Stimulated activated CD4-positive, alpha-beta T cell treated with anti-CD3 and anti-CD28 coated beads, Interleukin-4, amount 100 ng/mL, for 1 hour (primary cell): ENCODE measurements around the gene TMEM247.
"Not testable (repeated sequence)": the region's sequence is repeated elsewhere in the genome, so short reads cannot be mapped to it uniquely, and the experiment has no call there.

Experiments
- DNase-seq: peaks from one replicate; pipeline ENCODE4 v3.0.0-alpha.2; 2020

The TMEM247 gene

GRCh38 chr2:46459694-46460093 is 19.7 kb upstream of the TMEM247 start:
- no peak for DNase-seq

GRCh38 chr2:46460241-46460921 is 19.0 kb upstream of the TMEM247 start:
- DNase-seq, result no peak

- DNase-seq, result peak; percentile 72
Observed at GRCh38 chr2:46461011-46461674, 18.2 kb upstream of the TMEM247 start.

- no peak for DNase-seq
Observed at GRCh38 chr2:46461709-46462171, 17.6 kb upstream of the TMEM247 start.

- no peak for DNase-seq
Observed at GRCh38 chr2:46462936-46463335, 16.4 kb upstream of the TMEM247 start.

GRCh38 chr2:46469116-46469515 is 10.2 kb upstream of the TMEM247 start:
- no peak for DNase-seq

- DNase-seq, result no peak
Observed at GRCh38 chr2:46469700-46470099, 9.7 kb upstream of the TMEM247 start.

- no peak for DNase-seq
Observed at GRCh38 chr2:46470114-46470628, 9.2 kb upstream of the TMEM247 start.

- DNase-seq, result no peak
Observed at GRCh38 chr2:46471019-46471583, 8.3 kb upstream of the TMEM247 start.

GRCh38 chr2:46471697-46472096 is 7.7 kb upstream of the TMEM247 start:
- no peak for DNase-seq

- not testable (repeated sequence) for DNase-seq
Observed at GRCh38 chr2:46472165-46472564, 7.2 kb upstream of the TMEM247 start.

- not testable (repeated sequence) for DNase-seq
Observed at GRCh38 chr2:46477462-46477861, 1.9 kb upstream of the TMEM247 start.

- DNase-seq, result no peak
Observed at GRCh38 chr2:46477925-46478324, 1.4 kb upstream of the TMEM247 start.

- DNase-seq, result no peak
Observed at GRCh38 chr2:46480562-46480961, 1.2 kb downstream of the TMEM247 start.

GRCh38 chr2:46481198-46482193 is 2.1 kb downstream of the TMEM247 start:
- no peak for DNase-seq

GRCh38 chr2:46482490-46482889 is 3.1 kb downstream of the TMEM247 start:
- DNase-seq, result no peak

- DNase-seq, result no peak
Observed at GRCh38 chr2:46485002-46485401, 5.6 kb downstream of the TMEM247 start.

GRCh38 chr2:46486436-46486835 is 7.1 kb downstream of the TMEM247 start:
- no peak for DNase-seq

GRCh38 chr2:46487667-46488335 is 8.4 kb downstream of the TMEM247 start:
- DNase-seq, result no peak

GRCh38 chr2:46488389-46488788 is 9.0 kb downstream of the TMEM247 start:
- no peak for DNase-seq

- no peak for DNase-seq
Observed at GRCh38 chr2:46489423-46490174, 10.2 kb downstream of the TMEM247 start.
